ENCODE data around the gene DNAJC18. TPM values are rescaled to one million over a fixed set of nuclear protein-coding genes. Genes with fewer than 3 reads are reported as not detected.

DNAJC18 gene
- polyA plus RNA-seq, 4 donors, result 0.67 to 3.8 (median 3.2) TPM

GRCh38 chr5:139407517-139407916, 31.8 kb downstream of the DNAJC18 start:
- Histone ChIP-seq H3K36me3 (ENCODE audit: control insufficient read depth in 3 of 3, insufficient read depth in 2 of 3, low read depth in 1 of 3, low read length in 3 of 3) (peaks cover 0 to under 1% (median 0%) of the 10 kb centered on the region in 3 donors), H3K27ac (ENCODE audit: low read depth in 1 of 3, low read length in 2 of 3) (peak overlapping the region in 1 of 3 donors; percentile 51), H3K27me3 (ENCODE audit: control insufficient read depth in 3 of 3, insufficient read depth in 3 of 3, low read length in 3 of 3) (no peaks in the 10 kb centered on the region), H3K4me1 (ENCODE audit: control insufficient read depth in 3 of 3, insufficient read depth in 2 of 3, low read depth in 1 of 3, low read length in 2 of 3) (peaks cover 0 to 30% (median 6%) of the 10 kb centered on the region in 3 donors), H3K9me3 (ENCODE audit: control insufficient read depth in 2 of 2, insufficient read depth in 1 of 2, low read depth in 1 of 2, low read length in 1 of 2) (no peaks in the 10 kb centered on the region), H3K4me3 (ENCODE audit: low read depth in 1 of 3, low read length in 3 of 3) (no peak overlapping the region)
- DNase-seq (no peak), FAIRE-seq (no peak)

- Histone ChIP-seq H3K27ac (ENCODE audit: low read depth in 1 of 3, low read length in 2 of 3) (peak overlapping the region in 1 of 3 donors; percentile 51), H3K36me3 (ENCODE audit: control insufficient read depth in 3 of 3, insufficient read depth in 2 of 3, low read depth in 1 of 3, low read length in 3 of 3) (peaks cover 0 to 3% (median 0%) of the 10 kb centered on the region in 3 donors), H3K27me3 (ENCODE audit: control insufficient read depth in 3 of 3, insufficient read depth in 3 of 3, low read length in 3 of 3) (no peaks in the 10 kb centered on the region), H3K4me3 (ENCODE audit: low read depth in 1 of 3, low read length in 3 of 3) (no peak overlapping the region), H3K9me3 (ENCODE audit: control insufficient read depth in 2 of 2, insufficient read depth in 1 of 2, low read depth in 1 of 2, low read length in 1 of 2) (no peaks in the 10 kb centered on the region), H3K4me1 (ENCODE audit: control insufficient read depth in 3 of 3, insufficient read depth in 2 of 3, low read depth in 1 of 3, low read length in 2 of 3) (peaks cover 0 to 30% (median 6%) of the 10 kb centered on the region in 3 donors)
- DNase-seq (peak; percentile 61 to 78), FAIRE-seq (no peak)
- 23 to 58% (median 36%) methylated on average over 2 of the region's 2 CpGs for WGBS, 3 donors
Observed at GRCh38 chr5:139406963-139407362, 32.4 kb downstream of the DNAJC18 start.

- Histone ChIP-seq H3K27me3 (ENCODE audit: control insufficient read depth in 3 of 3, insufficient read depth in 3 of 3, low read length in 3 of 3) (no peaks in the 10 kb centered on the region), H3K9me3 (ENCODE audit: control insufficient read depth in 2 of 2, insufficient read depth in 1 of 2, low read depth in 1 of 2, low read length in 1 of 2) (no peaks in the 10 kb centered on the region), H3K4me1 (ENCODE audit: control insufficient read depth in 3 of 3, insufficient read depth in 2 of 3, low read depth in 1 of 3, low read length in 2 of 3) (peaks cover 0 to 30% (median 6%) of the 10 kb centered on the region in 3 donors), H3K27ac (ENCODE audit: low read depth in 1 of 3, low read length in 2 of 3) (peak overlapping the region; percentile 60 to 94 (median 91)), H3K36me3 (ENCODE audit: control insufficient read depth in 3 of 3, insufficient read depth in 2 of 3, low read depth in 1 of 3, low read length in 3 of 3) (peaks cover 0 to 19% (median 0%) of the 10 kb centered on the region in 3 donors), H3K4me3 (ENCODE audit: low read depth in 1 of 3, low read length in 3 of 3) (peak overlapping the region in 2 of 3 donors; percentile 11 to 74)
- 30 to 60% (median 45%) methylated on average over 5 of the region's 5 CpGs for WGBS, 3 donors
- FAIRE-seq (no peak), DNase-seq (peak in 1 of 2 donors; percentile 68)
Observed at GRCh38 chr5:139404484-139404840, 34.9 kb downstream of the DNAJC18 start.

- WGBS, 3 donors, result 0 to 1% (median 1%) methylated on average over 41 of the region's 41 CpGs
- H3K4me3 ChIP-seq (ENCODE audit: low read depth in 1 of 3, low read length in 3 of 3), result peak within 1 kb of the TSS; percentile 41 to 74 (median 49)
- H3K9me3 ChIP-seq (ENCODE audit: control insufficient read depth in 2 of 2, insufficient read depth in 1 of 2, low read depth in 1 of 2, low read length in 1 of 2), result no peaks in the 10 kb centered on the region
- FAIRE-seq (no peak), DNase-seq (peak; percentile 98)
- peak within 1 kb of the TSS; percentile 60 to 94 (median 91) for H3K27ac ChIP-seq (ENCODE audit: low read depth in 1 of 3, low read length in 2 of 3)
- peaks cover 0 to 22% (median 0%) of the 10 kb centered on the region in 3 donors for H3K36me3 ChIP-seq (ENCODE audit: control insufficient read depth in 3 of 3, insufficient read depth in 2 of 3, low read depth in 1 of 3, low read length in 3 of 3)
- H3K4me1 ChIP-seq (ENCODE audit: control insufficient read depth in 3 of 3, insufficient read depth in 2 of 3, low read depth in 1 of 3, low read length in 2 of 3), result peaks cover 0 to 30% (median 6%) of the 10 kb centered on the region in 3 donors
- H3K27me3 ChIP-seq (ENCODE audit: control insufficient read depth in 3 of 3, insufficient read depth in 3 of 3, low read length in 3 of 3), result no peaks in the 10 kb centered on the region
Observed at GRCh38 chr5:139403787-139404483, 35.4 kb downstream of the DNAJC18 start, which contains the start of gene SPATA24. Gene SPATA24, minus strand, starts transcription at chr5:139404089. Its CDS starts 29 bp downstream, at chr5:139404060.

GRCh38 chr5:139403418-139403786, 35.9 kb downstream of the DNAJC18 start:
- peak overlapping the region in 2 of 3 donors; percentile 49 to 74 for H3K4me3 ChIP-seq (ENCODE audit: low read depth in 1 of 3, low read length in 3 of 3)
- WGBS, 3 donors, result 14 to 21% (median 17%) methylated on average over 7 of the region's 7 CpGs
- no peaks in the 10 kb centered on the region for H3K9me3 ChIP-seq (ENCODE audit: control insufficient read depth in 2 of 2, insufficient read depth in 1 of 2, low read depth in 1 of 2, low read length in 1 of 2)
- no peak for DNase-seq
- H3K36me3 ChIP-seq (ENCODE audit: control insufficient read depth in 3 of 3, insufficient read depth in 2 of 3, low read depth in 1 of 3, low read length in 3 of 3), result peaks cover 0 to 22% (median 0%) of the 10 kb centered on the region in 3 donors
- no peak for FAIRE-seq
- H3K27ac ChIP-seq (ENCODE audit: low read depth in 1 of 3, low read length in 2 of 3), result peak overlapping the region; percentile 21 to 94 (median 91)
- peaks cover 0 to 30% (median 6%) of the 10 kb centered on the region in 3 donors for H3K4me1 ChIP-seq (ENCODE audit: control insufficient read depth in 3 of 3, insufficient read depth in 2 of 3, low read depth in 1 of 3, low read length in 2 of 3)
- H3K27me3 ChIP-seq (ENCODE audit: control insufficient read depth in 3 of 3, insufficient read depth in 3 of 3, low read length in 3 of 3), result no peaks in the 10 kb centered on the region

- FAIRE-seq (no peak), DNase-seq (peak in 1 of 2 donors; percentile 40)
- H3K36me3 ChIP-seq (ENCODE audit: control insufficient read depth in 3 of 3, insufficient read depth in 2 of 3, low read depth in 1 of 3, low read length in 3 of 3), result peaks cover 0 to 24% (median 0%) of the 10 kb centered on the region in 3 donors
- H3K27me3 ChIP-seq (ENCODE audit: control insufficient read depth in 3 of 3, insufficient read depth in 3 of 3, low read length in 3 of 3), result no peaks in the 10 kb centered on the region
- H3K27ac ChIP-seq (ENCODE audit: low read depth in 1 of 3, low read length in 2 of 3), result peak overlapping the region in 1 of 3 donors; percentile 30
- 60 to 70% (median 69%) methylated on average over 7 of the region's 7 CpGs for WGBS, 3 donors
- H3K4me1 ChIP-seq (ENCODE audit: control insufficient read depth in 3 of 3, insufficient read depth in 2 of 3, low read depth in 1 of 3, low read length in 2 of 3), result peaks cover 0 to 28% (median 6%) of the 10 kb centered on the region in 3 donors
- H3K9me3 ChIP-seq (ENCODE audit: control insufficient read depth in 2 of 2, insufficient read depth in 1 of 2, low read depth in 1 of 2, low read length in 1 of 2), result no peaks in the 10 kb centered on the region
- no peak overlapping the region for H3K4me3 ChIP-seq (ENCODE audit: low read depth in 1 of 3, low read length in 3 of 3)
Observed at GRCh38 chr5:139402561-139403158, 36.7 kb downstream of the DNAJC18 start.

- H3K27ac ChIP-seq (ENCODE audit: low read depth in 1 of 3, low read length in 2 of 3), result no peak overlapping the region
- no peaks in the 10 kb centered on the region for H3K9me3 ChIP-seq (ENCODE audit: control insufficient read depth in 2 of 2, insufficient read depth in 1 of 2, low read depth in 1 of 2, low read length in 1 of 2)
- DNase-seq, result no peak
- H3K4me1 ChIP-seq (ENCODE audit: control insufficient read depth in 3 of 3, insufficient read depth in 2 of 3, low read depth in 1 of 3, low read length in 2 of 3), result peaks cover 0 to 16% (median 6%) of the 10 kb centered on the region in 3 donors
- no peak overlapping the region for H3K4me3 ChIP-seq (ENCODE audit: low read depth in 1 of 3, low read length in 3 of 3)
- FAIRE-seq, result no peak
- 88 to 91% (median 90%) methylated on average over 10 of the region's 10 CpGs for WGBS, 3 donors
- H3K27me3 ChIP-seq (ENCODE audit: control insufficient read depth in 3 of 3, insufficient read depth in 3 of 3, low read length in 3 of 3), result no peaks in the 10 kb centered on the region
- peaks cover 0 to 31% (median 0%) of the 10 kb centered on the region in 3 donors for H3K36me3 ChIP-seq (ENCODE audit: control insufficient read depth in 3 of 3, insufficient read depth in 2 of 3, low read depth in 1 of 3, low read length in 3 of 3)
Observed at GRCh38 chr5:139401546-139401945, 37.8 kb downstream of the DNAJC18 start.

- peaks cover 0 to 11% (median 6%) of the 10 kb centered on the region in 3 donors for H3K4me1 ChIP-seq (ENCODE audit: control insufficient read depth in 3 of 3, insufficient read depth in 2 of 3, low read depth in 1 of 3, low read length in 2 of 3)
- DNase-seq, result no peak
- H3K9me3 ChIP-seq (ENCODE audit: control insufficient read depth in 2 of 2, insufficient read depth in 1 of 2, low read depth in 1 of 2, low read length in 1 of 2), result no peaks in the 10 kb centered on the region
- H3K4me3 ChIP-seq (ENCODE audit: low read depth in 1 of 3, low read length in 3 of 3), result no peak overlapping the region
- H3K27ac ChIP-seq (ENCODE audit: low read depth in 1 of 3, low read length in 2 of 3), result no peak overlapping the region
- no peak for FAIRE-seq
- H3K27me3 ChIP-seq (ENCODE audit: control insufficient read depth in 3 of 3, insufficient read depth in 3 of 3, low read length in 3 of 3), result peaks cover 0 to 14% (median 0%) of the 10 kb centered on the region in 3 donors
- H3K36me3 ChIP-seq (ENCODE audit: control insufficient read depth in 3 of 3, insufficient read depth in 2 of 3, low read depth in 1 of 3, low read length in 3 of 3), result peaks cover 0 to 38% (median 0%) of the 10 kb centered on the region in 3 donors
- 76 to 84% (median 78%) methylated on average over 6 of the region's 6 CpGs for WGBS, 3 donors
Observed at GRCh38 chr5:139399501-139400121, 39.7 kb downstream of the DNAJC18 start.
